RCC 7860 (cell line): ENCODE results near the gene CSRP1.
"Not testable (repeated sequence)": the region's sequence is repeated elsewhere in the genome, so short reads cannot be mapped to it uniquely, and the experiment has no call there.

Experiments used
- DNase-seq: peaks from one replicate; pipeline ENCODE4 v3.0.0-alpha.2; 2015; ENCODE audit warnings: low spot score
- FAIRE-seq: peaks from 2 replicates; lab custom pipeline; 2012; peaks lifted over from hg19 to GRCh38; lab: Jason Lieb, UNC

CSRP1 gene

GRCh38 chr1:201481761-201482493 is 25.0 kb downstream of the CSRP1 start:
- FAIRE-seq (no peak), DNase-seq (peak; percentile 70)

DNA sequence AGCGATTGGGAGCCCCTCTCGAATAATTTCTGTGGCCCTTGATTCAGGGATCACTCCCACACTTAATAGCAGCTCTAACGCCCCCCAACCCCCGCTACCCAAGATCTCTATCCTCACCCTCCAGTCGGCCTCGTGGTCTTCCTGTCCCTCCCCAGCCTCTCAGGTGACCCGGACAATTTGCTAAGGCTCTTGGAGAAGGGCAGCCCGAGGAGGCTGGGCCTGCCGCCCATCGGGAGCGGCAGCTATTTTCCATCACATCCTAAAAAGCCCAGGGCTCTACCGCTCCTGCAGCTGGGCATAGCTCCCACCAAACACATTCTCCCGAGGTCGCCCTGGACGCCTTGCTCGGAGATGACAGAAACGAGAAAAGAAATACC is 25.9 kb downstream of the CSRP1 start:
- DNase-seq (no peak), FAIRE-seq (no peak)

GRCh38 chr1:201480231-201481003 is 26.5 kb downstream of the CSRP1 start:
- peak; percentile 75 for DNase-seq
- no peak for FAIRE-seq

GRCh38 chr1:201479201-201479730 is 27.7 kb downstream of the CSRP1 start:
- no peak for DNase-seq
- FAIRE-seq: no peak

DNA sequence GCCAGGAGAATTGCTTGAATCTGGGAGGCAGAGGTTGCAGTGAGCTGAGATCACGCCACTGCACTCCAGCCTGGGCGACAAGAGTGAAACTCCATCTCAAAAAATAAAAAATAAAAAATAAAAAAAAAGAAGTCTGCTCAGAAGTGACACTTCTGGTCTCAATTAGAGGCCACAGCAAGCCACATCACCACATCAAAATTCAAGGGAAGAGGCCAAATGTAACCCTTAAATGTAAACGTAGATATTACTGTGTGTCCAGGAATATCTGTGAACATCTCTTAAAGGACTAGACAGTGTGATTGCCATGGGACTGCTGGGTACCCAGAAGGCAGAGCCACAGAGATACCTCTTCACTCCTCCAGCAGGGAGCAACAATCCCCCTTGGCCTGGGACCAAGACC is 28.3 kb downstream of the CSRP1 start:
- DNase-seq, FAIRE-seq: not testable (repeated sequence)

DNA sequence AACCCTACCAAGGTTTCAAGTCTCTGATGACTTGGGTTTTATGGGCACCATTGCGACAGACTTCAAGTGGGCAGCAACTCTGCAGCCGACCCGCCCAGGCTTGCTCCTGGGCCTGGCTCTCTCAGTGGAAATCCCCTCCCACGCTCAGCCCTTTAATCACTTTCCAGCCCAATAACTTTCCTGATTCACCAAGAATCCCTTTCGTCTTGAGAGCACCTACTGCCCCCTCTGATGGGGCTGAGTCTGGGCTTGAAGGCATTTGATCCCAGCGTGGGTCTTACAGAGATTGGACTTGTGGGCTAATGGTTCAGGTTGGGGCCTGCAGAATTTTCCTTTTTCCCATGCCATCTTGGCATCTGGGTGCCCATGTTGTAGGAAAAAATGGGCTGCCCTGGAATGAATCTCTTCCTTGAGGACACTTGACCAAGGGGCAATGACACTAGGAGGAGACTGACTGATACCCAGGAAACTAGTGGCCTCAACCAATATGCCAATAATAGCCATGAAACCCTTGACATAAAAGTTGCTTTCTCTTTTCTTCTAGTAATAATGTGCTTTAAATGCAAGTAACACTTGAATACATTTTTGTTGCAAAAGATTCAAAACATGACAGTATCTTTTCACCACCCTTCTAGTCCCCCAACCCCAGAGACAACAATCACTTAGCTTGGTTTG is 30.1 kb downstream of the CSRP1 start:
- peak; percentile 72 for DNase-seq
- FAIRE-seq: peak; percentile 72

DNA sequence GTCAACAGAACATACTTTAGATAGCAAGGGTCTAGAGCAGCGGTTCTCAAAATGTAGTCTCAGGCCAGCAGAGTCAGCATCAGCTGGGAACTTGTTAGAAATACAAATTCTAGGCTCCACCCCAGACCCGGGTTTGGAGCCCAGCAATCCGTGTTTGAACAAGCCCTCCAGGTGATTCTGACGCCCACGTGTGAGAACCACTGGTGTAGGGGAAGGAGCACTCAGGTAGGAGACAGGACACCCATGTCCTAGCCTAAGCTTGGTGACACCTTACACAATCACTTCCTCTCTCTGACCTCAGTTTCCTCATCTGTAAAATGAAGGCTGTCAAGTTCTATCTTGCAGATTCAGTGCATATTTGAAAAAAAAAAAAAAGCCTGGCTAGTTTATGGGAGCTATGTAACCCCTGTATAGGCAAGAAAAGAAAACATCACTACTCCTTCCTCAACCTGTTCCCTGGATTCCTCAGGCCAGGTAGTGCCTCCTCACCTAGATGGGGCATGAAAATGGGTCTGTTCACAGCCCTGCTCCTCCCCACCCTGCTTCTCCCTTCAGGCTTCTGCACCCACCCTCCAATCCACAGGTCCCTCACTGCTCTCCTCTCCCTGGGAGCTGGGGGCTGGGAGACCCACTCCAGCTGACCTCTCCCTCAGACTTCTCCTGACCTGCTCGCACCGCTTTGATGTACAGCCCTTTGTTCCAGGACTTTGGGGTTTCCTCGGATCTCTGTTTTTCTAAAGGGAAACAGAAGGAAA is 30.8 kb downstream of the CSRP1 start:
- FAIRE-seq: no peak
- no peak for DNase-seq

GRCh38 chr1:201475130-201475529 is 31.8 kb downstream of the CSRP1 start:
- FAIRE-seq: no peak
- no peak for DNase-seq

GRCh38 chr1:201473296-201473695 is 33.6 kb downstream of the CSRP1 start:
- no peak for FAIRE-seq
- no peak for DNase-seq

DNA sequence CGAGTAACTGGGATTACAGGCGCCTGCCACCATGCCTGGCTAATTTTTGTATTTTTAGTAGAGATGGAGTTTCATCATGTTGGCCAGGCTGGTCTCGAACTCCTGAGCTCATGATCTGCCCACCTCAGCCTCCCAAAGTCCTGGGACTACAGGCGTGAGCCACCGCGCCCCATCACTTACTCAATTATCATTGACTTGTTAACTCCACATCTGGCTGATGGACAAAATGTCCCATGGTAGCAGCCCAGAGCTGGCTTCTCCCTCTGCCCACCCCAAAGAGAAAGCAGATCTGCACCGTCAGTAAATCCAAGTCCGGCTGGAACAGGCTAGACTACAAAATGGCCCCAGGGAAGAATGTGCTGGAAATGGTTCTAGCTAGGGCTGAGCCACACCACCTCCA is 34.6 kb downstream of the CSRP1 start:
- DNase-seq, FAIRE-seq: not testable (repeated sequence)

DNA sequence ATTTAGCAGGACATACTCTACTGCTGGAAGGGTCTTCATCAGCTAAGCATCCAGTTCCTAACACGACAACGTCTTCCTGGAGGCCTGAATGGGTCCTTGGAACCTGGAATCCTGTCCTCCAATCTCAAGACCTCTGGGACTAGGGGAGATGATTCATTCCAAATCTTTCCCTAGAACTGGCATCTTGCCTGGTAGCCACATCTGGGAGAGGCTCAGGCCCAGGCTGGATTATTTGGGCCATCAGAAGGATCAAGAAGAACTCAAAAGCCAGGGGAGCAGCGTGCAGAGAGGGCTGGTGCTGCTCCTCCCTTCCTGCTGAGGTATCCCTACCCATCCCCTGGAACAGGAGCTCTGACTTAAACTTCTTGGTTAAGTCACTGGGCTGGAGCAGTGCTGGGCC is 35.2 kb downstream of the CSRP1 start:
- FAIRE-seq: no peak
- no peak for DNase-seq

- no peak for DNase-seq
- no peak for FAIRE-seq
Measured at GRCh38 chr1:201470581-201470980, 36.3 kb downstream of the CSRP1 start.

- DNase-seq (no peak), FAIRE-seq (no peak)
Measured at GRCh38 chr1:201469645-201470074, 37.3 kb downstream of the CSRP1 start.

GRCh38 chr1:201468844-201469644 is 37.9 kb downstream of the CSRP1 start, which contains the start of gene PHLDA3:
PHLDA3 (minus strand) TSS chr1:201469188; CDS start chr1:201468786, 402 bp downstream.
- FAIRE-seq: no peak
- peak; percentile 68 for DNase-seq

DNA sequence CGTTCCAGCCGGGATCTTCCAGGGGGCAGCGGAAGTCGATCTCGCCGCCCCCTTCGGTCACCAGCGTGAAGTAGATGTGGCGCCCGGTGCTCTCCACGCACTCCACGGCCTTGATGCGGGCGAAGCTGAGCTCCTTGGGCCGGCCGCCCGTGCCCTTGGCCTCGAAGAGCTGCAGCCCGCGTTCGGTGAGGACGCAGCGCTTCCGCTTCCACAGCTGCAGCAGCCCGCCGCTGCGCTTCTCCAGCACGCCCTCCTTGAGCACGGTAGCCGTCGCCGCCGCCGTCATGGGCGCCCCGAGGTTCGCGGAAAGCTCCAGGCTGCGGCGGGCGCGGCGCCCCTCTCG is 38.5 kb downstream of the CSRP1 start:
- DNase-seq (peak; percentile 16), FAIRE-seq (no peak)

GRCh38 chr1:201466492-201466891 is 40.4 kb downstream of the CSRP1 start:
- DNase-seq (no peak), FAIRE-seq (no peak)

GRCh38 chr1:201465698-201466290 is 41.1 kb downstream of the CSRP1 start:
- no peak for FAIRE-seq
- DNase-seq: no peak

- FAIRE-seq: no peak
- peak; percentile 66 for DNase-seq
Measured at GRCh38 chr1:201463071-201463552, 43.8 kb downstream of the CSRP1 start.
